NAMALWA (cell line): Measurements from ENCODE around the gene RHBDF1.
A peak's percentile ranks its signal among the peaks of the same experiment; 100 is the strongest.
"Not testable (repeated sequence)": the region's sequence is repeated elsewhere in the genome, so short reads cannot be mapped to it uniquely, and the experiment has no call there.

ENCODE experiments used
- DNase-seq: peaks from one replicate; pipeline ENCODE4 v3.0.0-alpha.2; 2015; ENCODE audit warnings: low spot score

The RHBDF1 gene

GRCh38 chr16:36336-36984, 36.0 kb downstream of the RHBDF1 start:
- no peak for DNase-seq

GRCh38 chr16:35678-36305, 36.6 kb downstream of the RHBDF1 start:
- no peak for DNase-seq

GRCh38 chr16:35011-35677, 37.3 kb downstream of the RHBDF1 start:
- peak; percentile 64 for DNase-seq

- no peak for DNase-seq
Measured at GRCh38 chr16:34648-34987, 37.8 kb downstream of the RHBDF1 start.

GRCh38 chr16:33877-34647, 38.4 kb downstream of the RHBDF1 start:
- DNase-seq, result no peak

- DNase-seq, result not testable (repeated sequence)
Measured at GRCh38 chr16:33154-33876, 39.1 kb downstream of the RHBDF1 start.

GRCh38 chr16:30627-31026, 41.8 kb downstream of the RHBDF1 start:
- DNase-seq, result not testable (repeated sequence)

GRCh38 chr16:25926-26348, 46.5 kb downstream of the RHBDF1 start:
- not testable (repeated sequence) for DNase-seq

GRCh38 chr16:24151-24550, 48.3 kb downstream of the RHBDF1 start:
- DNase-seq, result not testable (repeated sequence)

- not testable (repeated sequence) for DNase-seq
Measured at GRCh38 chr16:20886-21285, 51.5 kb downstream of the RHBDF1 start.

- not testable (repeated sequence) for DNase-seq
Measured at GRCh38 chr16:17062-17765, 55.2 kb downstream of the RHBDF1 start.

GRCh38 chr16:10772-11171, 61.7 kb downstream of the RHBDF1 start:
- not testable (repeated sequence) for DNase-seq

GRCh38 chr16:9903-10665, 62.3 kb downstream of the RHBDF1 start:
- peak; percentile 41 for DNase-seq
